Activated naive CD8-positive, alpha-beta T cell treated with anti-CD3 and anti-CD28 coated beads for 36 hours (primary cell): ENCODE data around the gene MARK2. TPM values are rescaled to one million over a fixed set of nuclear protein-coding genes. Genes with fewer than 3 reads are reported as not detected.

Experiments
- DNase-seq: peaks from one replicate; pipeline ENCODE4 v3.0.0; 2021
- H3K27ac Mint-ChIP-seq: one replicate; pipeline ENCODE4 v1.8.0; 2022; ENCODE audit warnings: mild to moderate bottlenecking, moderate library complexity, mixed read lengths
- H3K27me3 Mint-ChIP-seq: one replicate; pipeline ENCODE4 v1.8.0; 2022; ENCODE audit warnings: mild to moderate bottlenecking, mixed read lengths
- H3K36me3 Mint-ChIP-seq: one replicate; pipeline ENCODE4 v1.8.0; 2021; ENCODE audit warnings: mild to moderate bottlenecking, mixed read lengths
- H3K4me1 Mint-ChIP-seq: one replicate; pipeline ENCODE4 v1.8.0; 2021; ENCODE audit warnings: mixed read lengths
- H3K4me3 Mint-ChIP-seq: one replicate; pipeline ENCODE4 v1.8.0; 2022; ENCODE audit warnings: mild to moderate bottlenecking, moderate library complexity, mixed read lengths
- H3K9me3 Mint-ChIP-seq: one replicate; pipeline ENCODE4 v1.8.0; 2022; ENCODE audit warnings: mixed read lengths
- total RNA-seq, 2 experiments: library from RNA; stranded (reverse); gene quantifications; one replicate each; pipeline ENCODE4 v1.2.3, GENCODE V29; 2021

The MARK2 gene
- total RNA-seq, 2 experiments from 2014 or later: 27.7 to 29.0 TPM

GRCh38 chr11:63929616-63930015 is 90.7 kb downstream of the MARK2 start:
- Mint-ChIP-seq H3K4me1 (no peaks in the 10 kb centered on the region), H3K27me3 (no peaks in the 10 kb centered on the region), H3K4me3 (no peak overlapping the region), H3K9me3 (no peaks in the 10 kb centered on the region), H3K36me3 (no peaks in the 10 kb centered on the region), H3K27ac (no peak overlapping the region)
- DNase-seq: no peak

DNA sequence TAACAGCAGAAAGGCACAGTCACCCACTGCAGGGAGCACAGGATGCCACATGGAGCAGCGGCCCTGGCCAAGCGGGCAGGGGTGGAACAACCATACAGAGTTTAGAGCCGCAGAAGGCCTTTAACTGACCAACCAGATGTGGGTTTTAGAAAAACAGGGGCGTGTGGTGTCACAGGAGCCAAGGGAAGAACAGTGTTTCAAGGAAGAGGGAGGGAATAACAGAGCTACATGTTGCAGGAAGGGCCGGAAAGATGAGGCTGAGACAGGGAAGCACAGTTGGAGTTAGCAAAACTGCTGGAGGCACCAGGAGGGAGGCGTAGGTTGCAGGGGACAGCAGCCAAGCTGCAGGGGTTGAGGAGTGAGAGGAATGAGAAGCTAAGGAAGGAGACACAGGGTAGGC is 92.1 kb downstream of the MARK2 start:
- no peak for DNase-seq
- Mint-ChIP-seq H3K9me3 (no peaks in the 10 kb centered on the region), H3K27ac (no peak overlapping the region), H3K36me3 (no peaks in the 10 kb centered on the region), H3K4me3 (no peak overlapping the region), H3K27me3 (no peaks in the 10 kb centered on the region), H3K4me1 (no peaks in the 10 kb centered on the region)

DNA sequence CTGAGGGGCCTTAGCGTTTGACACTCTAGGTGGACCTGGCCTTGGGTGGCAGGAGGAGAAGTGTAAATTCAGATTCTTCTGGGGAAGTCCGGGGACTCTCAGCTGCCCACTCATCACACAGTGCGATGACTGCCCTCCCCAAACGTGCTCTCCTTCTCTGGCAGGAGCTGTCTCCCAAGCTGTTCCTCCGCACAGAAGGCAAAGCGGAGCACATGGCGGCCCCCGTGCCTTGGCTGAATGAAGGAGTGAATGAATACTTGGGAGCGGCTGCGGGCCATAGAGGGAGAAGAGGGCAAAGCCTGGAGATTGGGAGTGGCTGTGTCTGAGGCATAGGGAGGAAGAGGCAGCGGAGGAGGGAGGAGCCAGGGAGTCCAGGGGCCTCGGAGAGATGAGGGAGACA is 93.0 kb downstream of the MARK2 start:
- Mint-ChIP-seq H3K9me3 (no peaks in the 10 kb centered on the region), H3K4me1 (no peaks in the 10 kb centered on the region), H3K27ac (no peak overlapping the region), H3K4me3 (no peak overlapping the region), H3K36me3 (no peaks in the 10 kb centered on the region), H3K27me3 (no peaks in the 10 kb centered on the region)
- no peak for DNase-seq

- H3K4me1 Mint-ChIP-seq: peaks cover 7% of the 10 kb centered on the region
- no peak overlapping the region for H3K4me3 Mint-ChIP-seq
- H3K27me3 Mint-ChIP-seq: no peaks in the 10 kb centered on the region
- H3K27ac Mint-ChIP-seq: no peak overlapping the region
- H3K36me3 Mint-ChIP-seq: no peaks in the 10 kb centered on the region
- no peak for DNase-seq
- H3K9me3 Mint-ChIP-seq: no peaks in the 10 kb centered on the region
Observed at GRCh38 chr11:63933459-63933858, 94.5 kb downstream of the MARK2 start.

DNA sequence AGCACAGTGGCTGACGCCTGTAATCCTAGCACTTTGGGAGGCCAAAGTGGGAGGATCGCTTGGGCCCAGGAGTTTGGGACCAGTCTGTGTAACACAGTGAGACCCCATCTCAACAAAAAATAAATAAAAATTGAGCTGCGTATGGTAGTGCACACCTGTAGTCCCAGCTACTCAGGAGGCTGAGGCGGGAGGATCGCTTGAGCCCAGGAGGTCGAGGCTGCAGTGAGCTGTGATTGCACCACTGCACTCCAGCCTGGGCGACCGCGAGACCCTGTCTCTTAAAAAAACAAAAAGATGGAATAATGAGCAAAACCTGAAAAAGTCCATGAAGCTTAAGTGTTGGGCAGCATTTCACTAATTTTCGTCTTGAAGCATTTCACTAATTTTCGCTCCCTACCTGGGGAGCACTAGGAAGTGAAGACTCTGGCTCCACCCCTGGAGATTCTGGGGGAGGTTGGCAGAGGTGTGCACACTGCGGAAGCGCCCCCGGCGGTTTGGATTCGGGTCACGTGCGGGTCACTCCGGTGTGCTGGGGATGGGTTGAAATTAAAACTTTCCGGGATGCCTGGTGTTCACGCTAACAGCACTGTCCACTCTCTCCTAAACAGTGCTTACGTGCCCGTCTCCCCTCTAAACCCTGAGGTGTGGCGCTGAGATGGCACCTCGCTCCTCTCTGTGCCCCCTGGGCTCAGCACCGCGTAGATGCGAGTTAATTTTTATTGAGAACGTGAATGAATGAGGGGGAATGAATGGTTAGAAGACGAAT is 99.0 kb downstream of the MARK2 start:
- peak overlapping the region; percentile 71 for H3K27ac Mint-ChIP-seq
- H3K36me3 Mint-ChIP-seq: no peaks in the 10 kb centered on the region
- H3K4me1 Mint-ChIP-seq: peaks cover 18% of the 10 kb centered on the region
- no peak for DNase-seq
- peak overlapping the region; percentile 82 for H3K4me3 Mint-ChIP-seq
- no peaks in the 10 kb centered on the region for H3K27me3 Mint-ChIP-seq
- no peaks in the 10 kb centered on the region for H3K9me3 Mint-ChIP-seq

DNA sequence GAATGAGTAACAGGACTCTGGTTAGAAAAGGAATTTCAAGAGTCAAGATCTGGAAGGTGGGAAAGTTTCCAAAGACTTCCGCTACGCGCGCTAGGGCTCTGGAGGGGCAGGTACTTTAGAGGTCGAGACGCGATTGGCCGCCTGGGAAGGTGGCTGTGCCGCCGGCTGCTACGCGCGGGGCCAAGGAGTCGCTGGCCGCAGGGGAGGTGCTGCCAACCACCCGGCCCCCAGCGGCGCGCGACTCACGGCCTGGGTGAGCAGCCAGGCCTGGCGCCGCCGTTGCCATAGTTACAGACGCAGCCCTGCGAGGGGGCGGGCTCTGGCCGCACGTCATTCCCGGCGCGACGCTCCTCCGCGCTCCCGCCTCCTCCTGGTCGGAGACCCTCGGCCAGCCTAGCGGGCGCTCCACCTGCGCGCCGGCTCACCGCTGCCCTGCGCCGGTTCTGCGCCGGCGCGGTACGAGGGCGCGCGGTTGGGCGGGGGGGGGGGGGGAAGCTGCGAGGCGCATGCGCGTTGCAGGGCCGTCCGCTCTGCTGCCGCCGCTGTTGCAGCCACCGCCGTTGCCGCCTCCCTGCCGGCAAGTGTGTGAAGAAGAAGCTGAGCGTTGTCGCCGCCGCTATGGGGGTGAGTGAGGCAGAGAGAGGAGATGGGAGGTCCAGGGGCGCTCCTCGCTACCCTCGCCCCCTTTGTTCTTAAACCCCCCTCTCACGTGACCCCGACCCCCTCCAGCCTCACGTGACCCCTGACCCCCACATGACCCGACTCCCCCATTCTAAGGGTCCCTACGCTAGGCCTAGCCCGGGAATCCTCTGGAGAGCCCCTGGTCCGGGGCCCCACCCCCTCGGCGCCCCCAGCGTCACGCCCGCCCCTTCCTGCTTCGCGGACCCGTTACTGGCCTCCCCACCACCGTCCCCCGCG is 99.8 kb downstream of the MARK2 start, which contains the start of gene NAA40:
NAA40 (plus strand) TSS at position 524 of the 918 bp plus-strand sequence; CDS start at position 619, 95 bp downstream.
- peak; percentile 98 for DNase-seq
- H3K36me3 Mint-ChIP-seq: no peaks in the 10 kb centered on the region
- H3K4me1 Mint-ChIP-seq: peaks cover 20% of the 10 kb centered on the region
- H3K4me3 Mint-ChIP-seq: peak within 1 kb of the TSS; percentile 82
- H3K9me3 Mint-ChIP-seq: no peaks in the 10 kb centered on the region
- no peaks in the 10 kb centered on the region for H3K27me3 Mint-ChIP-seq
- peak within 1 kb of the TSS; percentile 71 for H3K27ac Mint-ChIP-seq

GRCh38 chr11:63939397-63939891 is 100.5 kb downstream of the MARK2 start:
- Mint-ChIP-seq H3K4me3 (peak overlapping the region; percentile 82), H3K36me3 (no peaks in the 10 kb centered on the region), H3K27ac (peak overlapping the region; percentile 7), H3K4me1 (peaks cover 22% of the 10 kb centered on the region), H3K27me3 (no peaks in the 10 kb centered on the region), H3K9me3 (no peaks in the 10 kb centered on the region)
- DNase-seq: no peak

DNA sequence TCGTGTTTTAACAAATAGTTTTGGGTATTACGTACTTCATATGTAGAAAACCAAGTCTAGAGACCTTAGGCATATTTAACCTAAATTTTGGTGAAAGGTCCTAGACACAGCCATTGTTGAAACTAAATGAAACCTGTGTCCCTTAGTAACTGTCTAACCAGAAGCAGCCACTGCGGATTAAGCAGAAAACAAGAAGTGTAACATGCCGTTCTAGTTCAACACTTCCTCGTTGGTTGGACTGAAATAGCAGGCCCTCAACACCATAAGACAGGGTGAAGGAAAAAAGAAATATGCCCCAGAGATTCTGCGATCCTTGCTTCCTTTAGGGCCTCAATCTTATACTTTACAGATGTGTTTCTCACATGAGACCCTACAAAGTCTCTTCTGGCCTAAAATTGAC is 101.9 kb downstream of the MARK2 start:
- H3K27ac Mint-ChIP-seq: no peak overlapping the region
- H3K9me3 Mint-ChIP-seq: no peaks in the 10 kb centered on the region
- peaks cover 22% of the 10 kb centered on the region for H3K4me1 Mint-ChIP-seq
- peak overlapping the region; percentile 40 for H3K4me3 Mint-ChIP-seq
- H3K27me3 Mint-ChIP-seq: no peaks in the 10 kb centered on the region
- no peaks in the 10 kb centered on the region for H3K36me3 Mint-ChIP-seq
- no peak for DNase-seq

DNA sequence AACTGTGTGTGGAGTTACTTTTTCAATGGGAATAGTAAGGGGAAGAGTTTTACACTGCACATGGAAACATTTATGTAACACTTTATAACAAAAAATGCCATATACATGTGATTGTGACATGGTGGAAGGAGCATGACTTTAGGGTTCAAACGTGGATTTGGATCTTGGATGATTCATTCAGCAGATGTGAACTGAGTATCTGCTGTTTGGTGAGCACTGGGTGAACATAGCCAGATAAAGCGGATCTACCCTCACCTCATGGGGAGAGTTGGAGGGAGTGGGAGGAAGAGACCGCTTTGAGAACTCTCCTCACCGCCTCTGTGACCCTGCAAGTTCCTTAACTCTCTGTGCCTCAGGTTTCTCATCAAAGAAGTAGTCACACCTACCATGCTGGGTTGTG is 103.0 kb downstream of the MARK2 start:
- Mint-ChIP-seq H3K27me3 (no peaks in the 10 kb centered on the region), H3K27ac (peak overlapping the region; percentile 14), H3K9me3 (no peaks in the 10 kb centered on the region), H3K4me3 (no peak overlapping the region), H3K4me1 (peaks cover 24% of the 10 kb centered on the region), H3K36me3 (no peaks in the 10 kb centered on the region)
- no peak for DNase-seq

GRCh38 chr11:63942803-63943202 is 103.9 kb downstream of the MARK2 start:
- H3K36me3 Mint-ChIP-seq: no peaks in the 10 kb centered on the region
- no peaks in the 10 kb centered on the region for H3K27me3 Mint-ChIP-seq
- peaks cover 21% of the 10 kb centered on the region for H3K4me1 Mint-ChIP-seq
- no peak overlapping the region for H3K4me3 Mint-ChIP-seq
- no peak for DNase-seq
- H3K27ac Mint-ChIP-seq: no peak overlapping the region
- H3K9me3 Mint-ChIP-seq: no peaks in the 10 kb centered on the region

- Mint-ChIP-seq H3K27me3 (no peaks in the 10 kb centered on the region), H3K4me1 (peaks cover 14% of the 10 kb centered on the region), H3K4me3 (no peak overlapping the region), H3K9me3 (no peaks in the 10 kb centered on the region), H3K36me3 (no peaks in the 10 kb centered on the region), H3K27ac (no peak overlapping the region)
- DNase-seq: no peak
Observed at GRCh38 chr11:63944987-63945386, 106.1 kb downstream of the MARK2 start.

- no peaks in the 10 kb centered on the region for H3K27me3 Mint-ChIP-seq
- no peak overlapping the region for H3K4me3 Mint-ChIP-seq
- H3K4me1 Mint-ChIP-seq: peaks cover 11% of the 10 kb centered on the region
- no peaks in the 10 kb centered on the region for H3K36me3 Mint-ChIP-seq
- H3K9me3 Mint-ChIP-seq: no peaks in the 10 kb centered on the region
- no peak overlapping the region for H3K27ac Mint-ChIP-seq
- peak; percentile 37 for DNase-seq
Observed at GRCh38 chr11:63945477-63946163, 106.7 kb downstream of the MARK2 start.

GRCh38 chr11:63951779-63952536 is 113.0 kb downstream of the MARK2 start:
- peaks cover 23% of the 10 kb centered on the region for H3K4me1 Mint-ChIP-seq
- peaks cover 14% of the 10 kb centered on the region for H3K36me3 Mint-ChIP-seq
- H3K27ac Mint-ChIP-seq: peak overlapping the region; percentile 62
- peak overlapping the region; percentile 11 for H3K4me3 Mint-ChIP-seq
- peak; percentile 41 for DNase-seq
- H3K9me3 Mint-ChIP-seq: no peaks in the 10 kb centered on the region
- no peaks in the 10 kb centered on the region for H3K27me3 Mint-ChIP-seq

GRCh38 chr11:63952570-63952969 is 113.7 kb downstream of the MARK2 start:
- Mint-ChIP-seq H3K4me3 (no peak overlapping the region), H3K27ac (peak overlapping the region; percentile 62), H3K27me3 (no peaks in the 10 kb centered on the region), H3K4me1 (peaks cover 23% of the 10 kb centered on the region), H3K36me3 (peaks cover 14% of the 10 kb centered on the region), H3K9me3 (no peaks in the 10 kb centered on the region)
- DNase-seq: no peak
